Left lung (tissue), 10 donors: ENCODE data around the gene DBI. TPM values are rescaled to one million over a fixed set of nuclear protein-coding genes. Genes with fewer than 3 reads are reported as not detected.

Experiments used
- ATAC-seq: fragments of 200-7000 bp; cut with Tn5 transposase; one replicate; pipeline ENCODE4 v1.9.1; 2020; ENCODE audit warnings: moderate library complexity
- DNase-seq, 4 donors: peaks; one replicate each; pipeline ENCODE4 v3.0.0-alpha.2; 2013 to 2020
- H3K27ac ChIP-seq, 2 donors: fragments of 200-600 bp; sonication (generic) in 1 of 2; one replicate each; pipeline versions ENCODE4 v1.5.0 to v1.8.0; 2020 to 2021
- H3K27me3 ChIP-seq, 2 donors: fragments of 200-600 bp; sonication (generic) in 1 of 2; one replicate each; pipeline versions ENCODE4 v1.5.0 to v1.8.0; 2020 to 2021
- H3K36me3 ChIP-seq, 2 donors: fragments of 200-600 bp; sonication (generic) in 1 of 2; one replicate each; pipeline versions ENCODE4 v1.5.0 to v1.8.0; 2020 to 2021
- H3K4me1 ChIP-seq, 2 donors: fragments of 200-600 bp; one replicate each; pipeline ENCODE4 v1.8.0; 2021
- H3K4me3 ChIP-seq, 2 donors: fragments of 200-600 bp; sonication (generic) in 1 of 2; one replicate each; pipeline versions ENCODE4 v1.5.0 to v1.8.0; 2020 to 2021; ENCODE audit warnings: mild to moderate bottlenecking in 1 of 2
- H3K9me3 ChIP-seq, 2 donors: fragments of 200-600 bp; sonication (generic) in 1 of 2; one replicate each; pipeline versions ENCODE4 v1.5.0 to v1.8.0; 2020 to 2021
- intact Hi-C, 2 donors: fragments of 100-400 bp; cut with DNase I; formaldehyde crosslinking; loops; one replicate each; pipeline versions ENCODE4 v1.11.2 to v1.14.2; 2022
- polyA plus RNA-seq, 6 donors: library from polyadenylated mRNA; unstranded; fragments of 120-200 nt; gene quantifications; one replicate each; pipeline ENCODE4 v1.2.1, GENCODE V29; 2013; ENCODE audit not compliant: insufficient read length in 6 of 6
- total RNA-seq, 2 donors: library from RNA; stranded (reverse); fragmentation: NEBNext Ultra II Directional; extraction: Animal tissue kit (Norgen Biotek cat#: 25700); gene quantifications; one replicate each; pipeline ENCODE4 v1.2.1, GENCODE V29; 2021
- TF ChIP-seq, protein P1 (sequence below), 2 donors: fragments of 200-600 bp; sonication (generic) in 1 of 2; IDR thresholded peaks; one replicate each; pipeline versions ENCODE4 v1.5.0 to v1.8.0; 2021; ENCODE audit warnings: antibody characterized with exemption in 2 of 2
- donor health status: DM: no; HTN: yes; CAD: no.
- donor health status: DM: no; HTN: no; CAD: no.

The DBI gene
- total and polyA plus RNA-seq, 8 donors: 125 to 185 (median 157) TPM

DNA sequence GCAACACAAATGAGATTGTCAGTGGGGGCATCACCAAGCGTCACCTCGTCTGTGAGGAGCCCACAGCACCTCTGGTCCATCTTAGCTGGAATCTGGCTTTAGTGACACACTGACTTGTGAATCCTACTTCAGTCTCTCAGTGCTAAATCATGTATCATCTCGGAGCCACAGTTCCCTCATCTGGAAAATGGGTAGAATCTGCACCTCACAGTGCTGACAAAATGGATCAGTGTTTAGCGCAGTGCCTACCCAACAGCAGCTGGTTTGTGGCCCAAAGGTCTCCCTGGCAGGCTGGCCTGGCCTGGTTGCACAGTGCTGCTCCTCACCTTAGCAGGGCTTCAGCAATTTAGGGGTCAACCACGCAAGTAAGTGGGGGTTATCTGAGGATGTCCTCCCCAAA is 10.0 kb downstream of the DBI start:
- H3K4me1 ChIP-seq: no peaks in the 10 kb centered on the region
- intact Hi-C loops: no loop called here
- no peaks in the 10 kb centered on the region for H3K27me3 ChIP-seq
- DNase-seq: no peak
- ATAC-seq: no peak
- peaks cover 0 to 32% of the 10 kb centered on the region in 2 donors for H3K36me3 ChIP-seq
- no peak overlapping the region for H3K27ac ChIP-seq
- peaks cover 0 to 17% of the 10 kb centered on the region in 2 donors for H3K9me3 ChIP-seq
- TF ChIP-seq, protein P1, sequence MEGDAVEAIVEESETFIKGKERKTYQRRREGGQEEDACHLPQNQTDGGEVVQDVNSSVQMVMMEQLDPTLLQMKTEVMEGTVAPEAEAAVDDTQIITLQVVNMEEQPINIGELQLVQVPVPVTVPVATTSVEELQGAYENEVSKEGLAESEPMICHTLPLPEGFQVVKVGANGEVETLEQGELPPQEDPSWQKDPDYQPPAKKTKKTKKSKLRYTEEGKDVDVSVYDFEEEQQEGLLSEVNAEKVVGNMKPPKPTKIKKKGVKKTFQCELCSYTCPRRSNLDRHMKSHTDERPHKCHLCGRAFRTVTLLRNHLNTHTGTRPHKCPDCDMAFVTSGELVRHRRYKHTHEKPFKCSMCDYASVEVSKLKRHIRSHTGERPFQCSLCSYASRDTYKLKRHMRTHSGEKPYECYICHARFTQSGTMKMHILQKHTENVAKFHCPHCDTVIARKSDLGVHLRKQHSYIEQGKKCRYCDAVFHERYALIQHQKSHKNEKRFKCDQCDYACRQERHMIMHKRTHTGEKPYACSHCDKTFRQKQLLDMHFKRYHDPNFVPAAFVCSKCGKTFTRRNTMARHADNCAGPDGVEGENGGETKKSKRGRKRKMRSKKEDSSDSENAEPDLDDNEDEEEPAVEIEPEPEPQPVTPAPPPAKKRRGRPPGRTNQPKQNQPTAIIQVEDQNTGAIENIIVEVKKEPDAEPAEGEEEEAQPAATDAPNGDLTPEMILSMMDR (IDR thresholded peaks at IDR 0.05): no peak
- no peak overlapping the region for H3K4me3 ChIP-seq

DNA sequence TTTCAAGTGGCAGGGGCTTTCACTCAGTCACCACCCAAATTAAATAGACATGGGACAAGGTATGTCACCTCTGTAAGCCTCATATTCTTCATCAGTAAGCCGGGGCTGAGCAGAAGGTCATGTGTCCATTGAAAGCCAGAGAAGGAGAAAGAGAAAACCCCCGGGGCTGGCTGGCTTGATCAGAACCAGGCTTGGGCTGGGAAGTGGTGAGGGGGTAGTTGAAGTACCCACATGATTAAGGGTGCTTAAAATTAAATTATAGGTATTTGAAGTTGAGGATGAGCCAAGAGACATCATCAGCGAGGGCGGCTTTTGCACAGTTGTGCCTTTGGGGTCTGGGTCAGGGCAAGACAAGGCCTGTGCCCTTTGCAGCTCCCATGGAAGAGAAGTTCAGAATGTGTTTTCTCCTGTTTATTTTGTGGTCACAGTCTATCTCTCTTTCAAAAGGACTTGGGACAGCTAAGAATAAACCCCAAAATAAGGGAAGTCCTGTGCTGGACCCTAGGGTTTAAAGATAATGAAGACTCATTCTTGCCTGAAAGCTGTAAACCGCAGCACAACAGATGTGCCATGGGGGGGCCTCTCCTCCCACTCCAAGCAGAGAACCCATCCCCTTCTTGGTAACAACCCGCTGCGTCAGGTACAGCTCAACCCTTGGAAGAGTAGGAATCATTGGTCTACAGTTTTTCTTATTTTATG is 10.7 kb downstream of the DBI start:
- Histone ChIP-seq H3K9me3 (peaks cover 0 to 17% of the 10 kb centered on the region in 2 donors), H3K36me3 (peaks cover 0 to 26% of the 10 kb centered on the region in 2 donors), H3K4me1 (no peaks in the 10 kb centered on the region), H3K4me3 (no peak overlapping the region), H3K27me3 (no peaks in the 10 kb centered on the region), H3K27ac (no peak overlapping the region)
- DNase-seq: no peak
- TF ChIP-seq, protein P1 (IDR thresholded peaks at IDR 0.05): no peak
- ATAC-seq: no peak
- intact Hi-C loops: no loop called here

DNA sequence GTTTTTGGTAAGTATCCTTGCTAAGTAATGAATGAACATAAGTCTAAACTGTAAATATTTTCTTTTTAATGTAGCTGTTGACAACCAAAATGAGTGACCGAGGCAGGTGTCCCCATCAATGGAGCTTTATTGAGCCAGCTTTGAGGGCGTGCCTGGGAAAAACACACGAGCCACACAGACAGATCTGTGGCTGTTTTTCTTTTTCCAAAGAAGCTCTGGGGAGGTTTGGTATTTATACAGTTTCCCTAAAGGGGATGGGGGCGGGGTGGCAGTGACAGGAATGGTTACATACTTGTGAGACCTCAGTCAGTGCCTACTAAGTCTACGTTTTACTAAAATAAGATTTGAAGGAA is 11.2 kb downstream of the DBI start:
- no peak for DNase-seq
- peaks cover 0 to 13% of the 10 kb centered on the region in 2 donors for H3K9me3 ChIP-seq
- H3K4me1 ChIP-seq: no peaks in the 10 kb centered on the region
- H3K36me3 ChIP-seq: peaks cover 0 to 21% of the 10 kb centered on the region in 2 donors
- no peaks in the 10 kb centered on the region for H3K27me3 ChIP-seq
- H3K27ac ChIP-seq: no peak overlapping the region
- TF ChIP-seq, protein P1 (IDR thresholded peaks at IDR 0.05): no peak
- no peak overlapping the region for H3K4me3 ChIP-seq
- no peak for ATAC-seq
- intact Hi-C loops: no loop called here

DNA sequence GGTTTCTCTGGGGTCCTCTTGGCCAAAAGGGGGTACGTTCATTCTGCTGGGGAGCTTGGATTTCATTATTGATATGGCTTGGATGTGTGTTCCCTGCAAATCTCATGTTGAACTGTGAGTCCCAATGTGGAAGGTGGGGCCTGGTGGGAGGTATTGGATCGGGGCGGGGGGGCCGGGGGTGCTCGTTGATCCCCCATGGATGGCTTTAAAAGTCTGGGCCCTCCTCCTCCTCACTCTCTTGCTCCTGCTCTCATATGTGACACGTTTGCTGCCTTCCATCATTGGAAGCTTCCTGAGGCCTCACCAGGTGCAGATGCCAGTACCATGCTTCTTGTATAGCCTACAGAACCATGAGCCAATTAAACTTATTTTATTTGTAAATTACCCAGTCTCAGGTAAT is 11.8 kb downstream of the DBI start:
- TF ChIP-seq, protein P1 (IDR thresholded peaks at IDR 0.05): no peak
- Histone ChIP-seq H3K9me3 (peaks cover 0 to 7% of the 10 kb centered on the region in 2 donors), H3K27ac (no peak overlapping the region), H3K4me3 (no peak overlapping the region), H3K4me1 (no peaks in the 10 kb centered on the region), H3K27me3 (no peaks in the 10 kb centered on the region), H3K36me3 (peaks cover 0 to 15% of the 10 kb centered on the region in 2 donors)
- DNase-seq: no peak
- no peak for ATAC-seq
- intact Hi-C loops: no loop called here

DNA sequence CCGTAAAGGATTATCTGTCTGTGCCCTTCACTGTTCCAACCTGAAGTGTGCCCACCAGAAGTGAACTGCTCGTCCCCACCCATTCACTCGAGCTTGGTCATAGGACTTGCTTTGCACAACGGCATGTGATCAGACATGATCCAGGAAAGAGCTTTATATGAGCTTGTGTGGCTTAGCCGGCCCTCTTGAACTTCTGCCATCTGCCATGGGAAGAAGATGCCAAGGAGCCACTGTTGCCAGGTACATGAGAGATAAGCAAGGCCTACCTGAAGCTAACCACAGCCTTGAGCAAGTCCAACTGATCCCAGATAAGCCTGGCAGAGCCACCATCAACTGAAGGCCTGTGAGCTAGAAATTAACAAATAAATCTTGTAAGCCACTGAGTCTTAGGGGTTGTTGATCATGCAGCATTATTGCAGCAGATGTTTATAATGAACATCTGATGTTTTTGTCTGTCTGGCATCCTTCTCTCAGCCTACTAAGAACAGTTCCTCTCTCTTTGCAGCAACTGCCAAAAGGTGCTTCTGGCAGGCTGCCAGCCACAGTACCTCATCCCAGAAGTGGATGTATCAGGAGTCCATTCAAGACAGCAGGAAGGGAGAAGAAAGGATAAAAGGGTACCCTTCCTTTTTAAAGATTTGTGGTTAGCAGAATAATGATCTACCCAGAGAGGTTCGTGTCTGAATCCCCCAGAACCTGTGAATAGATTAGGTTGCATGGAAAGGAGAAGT is 16.8 kb downstream of the DBI start:
- no peaks in the 10 kb centered on the region for H3K27me3 ChIP-seq
- no peak for DNase-seq
- intact Hi-C loops: no loop called here

More for the DNA sequence above, 16.8 kb downstream of the DBI start:
- no peak overlapping the region for H3K27ac ChIP-seq
- H3K9me3 ChIP-seq: no peaks in the 10 kb centered on the region
- H3K36me3 ChIP-seq: no peaks in the 10 kb centered on the region
- H3K4me1 ChIP-seq: peaks cover 5 to 18% of the 10 kb centered on the region in 2 donors
- TF ChIP-seq, protein P1 (IDR thresholded peaks at IDR 0.05): no peak
- no peak for ATAC-seq
- no peak overlapping the region for H3K4me3 ChIP-seq
